GM21576 (cell line): ENCODE measurements around the gene TMEM144.
A peak's percentile ranks its signal among the peaks of the same experiment; 100 is the strongest.
"Not testable (repeated sequence)": the region's sequence is repeated elsewhere in the genome, so short reads cannot be mapped to it uniquely, and the experiment has no call there.

Experiments
- ATAC-seq: cut with Tn5 transposase; IDR thresholded peaks from one replicate; pipeline ENCODE4 v1.9.1; 2021; ENCODE audit warnings: mild to moderate bottlenecking, moderate library complexity; ENCODE audit not compliant: unreplicated experiment

Gene TMEM144

DNA sequence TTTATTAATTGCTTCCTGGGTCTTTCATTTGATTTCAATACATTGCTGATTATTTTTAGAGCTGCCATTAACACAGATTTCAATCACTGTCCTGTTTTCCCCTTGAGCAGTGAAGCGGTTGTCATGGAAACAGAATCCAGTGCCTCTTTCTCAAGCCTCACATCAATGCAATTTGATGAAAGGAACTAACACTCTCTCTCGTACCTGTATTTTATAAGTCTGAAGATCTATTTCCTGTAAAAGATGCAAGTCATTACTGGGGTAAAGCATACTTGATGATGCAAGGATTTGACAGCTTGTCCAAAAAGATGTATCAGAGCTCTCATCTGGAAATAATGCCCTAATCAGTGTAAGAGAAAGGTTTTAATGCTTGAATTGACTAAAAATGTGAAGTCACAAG is 19.6 kb upstream of the TMEM144 start:
- ATAC-seq, result no peak

- ATAC-seq, result no peak
These were observed 17.7 kb upstream of the TMEM144 start for GRCh38 chr4:158192439-158193158.

GRCh38 chr4:158193171-158193749 is 17.0 kb upstream of the TMEM144 start:
- peak; percentile 67 for ATAC-seq

GRCh38 chr4:158195297-158195696 is 15.0 kb upstream of the TMEM144 start:
- ATAC-seq, result no peak

GRCh38 chr4:158197194-158197776 is 13.0 kb upstream of the TMEM144 start:
- no peak for ATAC-seq

DNA sequence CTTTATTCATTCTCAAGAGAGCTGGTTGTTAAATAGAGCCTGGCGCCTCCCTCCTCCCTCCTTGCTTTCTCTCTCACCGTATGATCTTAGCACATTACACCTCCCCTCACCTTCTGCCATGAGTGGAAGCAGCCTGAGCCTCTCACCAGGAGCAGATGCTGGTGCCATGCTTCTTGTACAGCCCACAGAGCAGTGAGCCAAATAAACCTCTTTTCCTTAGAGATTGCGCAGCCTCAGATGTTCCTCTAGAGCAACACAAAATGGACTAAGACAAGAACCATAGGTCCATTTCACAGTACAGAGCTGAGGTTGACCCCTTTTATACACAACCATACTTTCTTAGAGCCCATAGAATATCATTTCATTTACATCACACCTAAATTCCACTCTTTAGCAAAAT is 10.1 kb upstream of the TMEM144 start:
- ATAC-seq, result no peak

DNA sequence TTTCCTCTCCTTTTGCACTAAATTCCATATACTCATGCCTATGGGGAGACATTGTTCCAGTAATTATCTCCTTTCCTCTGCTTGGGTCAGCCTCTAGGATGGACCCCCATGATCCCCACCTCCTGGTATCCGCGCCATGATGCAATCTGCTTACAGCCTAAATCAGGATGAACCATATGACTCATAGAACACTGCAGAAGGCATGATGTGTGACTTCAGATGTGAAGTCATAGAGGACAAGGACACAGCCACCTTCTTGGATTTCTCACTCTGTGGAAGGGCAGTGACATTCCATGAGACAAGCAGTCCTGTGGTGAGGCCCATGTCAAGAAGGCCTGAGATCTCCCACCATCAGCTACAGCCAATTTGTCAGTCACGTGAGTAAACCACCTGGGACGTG is 9.0 kb upstream of the TMEM144 start:
- ATAC-seq, result no peak

DNA sequence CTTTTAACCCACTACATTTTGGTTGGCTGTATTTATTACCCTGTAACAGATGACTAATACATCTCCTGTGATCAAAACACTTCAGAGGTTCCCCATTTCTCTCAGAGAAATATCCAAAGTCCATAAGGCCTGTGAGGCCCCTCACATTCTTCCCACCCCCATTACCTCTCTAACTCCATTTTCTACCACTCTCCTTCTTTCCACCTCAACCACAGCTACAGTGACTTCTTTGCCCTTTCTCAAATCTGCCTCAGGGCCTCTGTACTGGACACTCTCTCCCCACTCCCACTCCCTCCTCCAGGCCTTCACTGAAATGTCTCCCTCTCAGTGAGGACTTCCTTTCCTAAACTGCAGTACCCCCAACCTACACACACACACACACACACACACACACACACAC is 8.4 kb upstream of the TMEM144 start:
- no peak for ATAC-seq

GRCh38 chr4:158202481-158202880 is 7.8 kb upstream of the TMEM144 start:
- no peak for ATAC-seq

DNA sequence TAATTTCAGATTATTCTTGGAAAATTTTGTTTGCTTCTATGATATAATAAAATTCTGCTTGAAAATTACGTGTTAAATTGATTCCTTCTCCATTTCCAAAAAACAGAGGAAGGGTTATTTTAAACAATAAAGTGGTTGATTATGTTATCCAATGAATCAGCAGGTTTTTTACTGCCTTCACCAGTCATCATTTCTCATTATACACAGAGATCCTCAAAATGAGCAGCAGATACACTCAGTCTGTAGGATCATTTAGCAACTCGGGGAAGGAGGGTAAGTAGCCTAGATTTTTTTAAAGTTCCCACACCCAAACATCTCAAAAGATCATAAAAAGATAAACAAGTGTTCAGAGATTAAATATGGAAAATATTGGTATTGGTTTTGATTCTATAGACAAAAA is 6.8 kb upstream of the TMEM144 start:
- ATAC-seq, result no peak

DNA sequence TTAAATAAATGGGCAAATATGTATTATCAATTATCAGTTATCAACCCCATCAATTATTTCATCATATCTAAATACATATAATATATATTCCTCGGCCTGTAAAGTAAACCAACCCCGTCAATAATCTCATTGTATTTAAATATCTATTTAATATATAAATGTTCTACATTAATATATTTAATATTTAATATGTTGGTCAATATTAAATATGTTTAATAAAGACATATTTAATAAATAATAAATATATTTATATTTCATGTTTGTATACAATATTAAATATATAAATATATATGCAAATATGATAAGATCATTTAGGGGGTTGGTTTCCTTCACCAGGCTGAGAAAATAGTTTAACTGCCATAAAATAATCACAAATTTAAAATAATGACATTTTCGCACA is 6.4 kb upstream of the TMEM144 start:
- no peak for ATAC-seq

DNA sequence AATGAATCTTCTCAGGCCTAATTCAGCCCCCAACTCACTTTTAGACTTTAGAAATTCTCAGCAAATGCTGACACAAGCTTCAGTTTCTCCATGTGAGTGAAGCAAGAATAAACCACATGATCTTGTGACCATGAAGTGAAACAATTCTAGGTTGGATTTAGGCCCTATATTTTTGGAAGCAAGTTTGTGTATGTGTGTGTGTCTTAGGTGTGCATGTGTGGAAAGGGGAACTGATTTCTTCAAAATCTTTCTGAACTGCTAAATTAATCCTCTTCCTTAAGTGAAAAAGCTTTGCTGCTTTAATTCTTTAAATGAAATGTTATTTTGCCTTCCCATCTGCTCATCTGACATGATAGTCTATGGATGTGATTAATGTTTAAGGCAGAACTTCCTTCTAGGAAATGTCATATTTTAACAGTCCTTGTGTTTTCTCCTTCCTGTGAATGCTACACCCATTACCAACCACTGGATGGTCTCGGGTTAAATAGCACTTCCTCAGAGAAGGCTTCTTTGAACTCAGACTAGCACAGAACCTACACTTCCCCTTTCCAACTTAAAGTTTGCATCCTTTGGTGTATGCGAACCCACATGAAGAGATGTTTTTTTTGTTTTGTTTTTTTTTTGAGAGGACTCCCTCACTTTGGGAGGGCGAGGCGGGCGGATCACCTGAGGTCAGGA is 1.2 kb upstream of the TMEM144 start:
- ATAC-seq, result peak; percentile 80

- ATAC-seq, result no peak
These were observed 936 bp downstream of the TMEM144 start for GRCh38 chr4:158211222-158211621.

DNA sequence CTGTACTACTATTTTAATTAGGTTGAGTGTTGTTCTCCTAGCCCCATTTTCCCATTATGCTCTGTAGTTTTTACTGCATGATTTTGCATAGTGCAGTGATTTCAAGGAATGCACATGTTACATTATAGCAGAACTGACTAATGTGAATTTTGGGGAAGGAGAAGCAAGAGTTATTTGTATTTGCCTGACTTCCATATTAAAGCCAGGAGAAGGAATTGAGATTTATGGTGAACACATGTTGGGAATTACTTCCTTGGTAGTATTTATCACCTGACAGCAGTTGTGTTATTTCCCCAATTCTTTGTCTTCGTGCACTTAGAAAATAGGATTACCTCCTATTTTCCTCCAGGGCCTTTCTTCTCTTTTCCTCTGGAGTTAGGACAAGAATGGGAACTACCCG is 3.2 kb downstream of the TMEM144 start:
- ATAC-seq, result no peak

- ATAC-seq, result no peak
These were observed 4.6 kb downstream of the TMEM144 start for GRCh38 chr4:158214856-158215255.

DNA sequence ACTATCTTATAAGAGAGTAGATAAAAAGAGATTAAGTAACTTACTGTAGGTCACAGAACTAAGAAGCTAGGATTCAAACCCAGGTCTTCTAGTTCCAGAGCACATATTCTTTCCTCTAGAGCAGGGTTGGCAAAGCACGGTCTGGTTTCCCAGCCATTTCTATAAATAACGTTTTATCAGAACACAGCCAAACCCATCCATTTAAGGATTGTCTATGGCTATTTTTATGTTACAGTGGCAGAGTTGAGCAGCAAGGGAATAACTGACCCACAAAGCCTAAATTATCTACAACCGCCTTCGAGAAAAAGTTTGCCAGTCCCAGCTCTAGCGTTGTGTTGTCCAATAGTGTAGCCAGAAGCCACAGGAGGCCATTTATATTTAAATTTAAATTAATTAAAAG is 7.5 kb downstream of the TMEM144 start:
- ATAC-seq, result no peak

DNA sequence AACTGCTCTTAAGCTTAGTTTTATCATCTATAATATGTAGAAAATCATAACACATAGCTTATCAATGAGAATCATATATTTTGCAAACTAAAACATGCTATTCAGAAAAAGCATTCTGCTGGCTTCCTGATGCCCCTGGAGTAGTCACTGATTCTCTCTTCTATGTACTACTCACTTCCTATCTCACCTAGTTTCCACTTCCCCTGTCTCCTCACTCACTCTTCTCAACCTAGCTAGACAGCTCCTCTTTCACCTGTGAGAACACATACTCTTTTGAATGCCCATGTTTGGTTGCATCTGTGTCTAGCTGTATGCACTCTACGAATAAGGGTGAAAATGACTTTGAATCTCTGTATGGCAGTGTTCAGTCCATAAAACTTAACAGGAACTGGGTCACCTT is 9.3 kb downstream of the TMEM144 start:
- ATAC-seq, result peak; percentile 72

GRCh38 chr4:158224318-158224717 is 14.0 kb downstream of the TMEM144 start:
- ATAC-seq, result not testable (repeated sequence)

DNA sequence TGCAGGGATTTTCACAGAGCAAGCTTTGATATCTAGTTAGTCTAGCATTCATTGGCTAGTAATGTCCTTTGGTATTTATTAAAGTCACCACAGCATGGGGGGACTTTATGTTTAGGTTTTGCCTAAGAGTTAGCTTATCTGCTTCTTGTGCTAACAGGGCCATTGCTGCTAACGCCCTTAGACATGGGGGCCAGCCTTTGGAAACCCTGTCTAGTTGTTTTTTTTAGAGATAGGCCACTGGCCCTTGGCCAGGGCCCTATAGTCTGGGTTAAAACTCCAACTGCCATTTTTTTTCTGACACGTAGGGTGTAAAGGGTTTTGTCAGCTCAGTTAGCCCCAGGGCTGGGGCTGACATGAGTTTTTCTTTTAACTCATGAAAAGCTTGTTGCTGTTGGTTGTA is 14.7 kb downstream of the TMEM144 start:
- not testable (repeated sequence) for ATAC-seq

GRCh38 chr4:158227880-158228279 is 17.6 kb downstream of the TMEM144 start:
- not testable (repeated sequence) for ATAC-seq

DNA sequence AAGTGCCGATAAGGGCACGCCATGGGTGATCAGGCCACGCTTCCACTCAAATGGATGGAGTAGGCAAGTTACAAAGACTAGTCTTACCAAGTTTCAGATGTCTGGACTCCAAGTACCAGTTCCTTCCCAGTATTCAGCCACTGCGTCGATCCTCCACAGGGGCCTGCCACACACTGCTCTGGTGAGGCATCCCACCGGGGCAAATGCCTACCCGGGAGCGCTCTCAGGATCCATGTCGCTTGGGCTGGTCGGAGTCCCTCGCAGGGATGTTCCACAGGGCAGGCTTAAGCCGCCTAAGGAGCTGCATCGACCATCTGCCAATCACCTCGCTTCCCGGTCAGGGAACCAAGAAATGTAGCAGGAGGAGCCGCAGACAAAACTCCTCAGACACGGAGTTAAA is 18.1 kb downstream of the TMEM144 start:
- ATAC-seq, result not testable (repeated sequence)

DNA sequence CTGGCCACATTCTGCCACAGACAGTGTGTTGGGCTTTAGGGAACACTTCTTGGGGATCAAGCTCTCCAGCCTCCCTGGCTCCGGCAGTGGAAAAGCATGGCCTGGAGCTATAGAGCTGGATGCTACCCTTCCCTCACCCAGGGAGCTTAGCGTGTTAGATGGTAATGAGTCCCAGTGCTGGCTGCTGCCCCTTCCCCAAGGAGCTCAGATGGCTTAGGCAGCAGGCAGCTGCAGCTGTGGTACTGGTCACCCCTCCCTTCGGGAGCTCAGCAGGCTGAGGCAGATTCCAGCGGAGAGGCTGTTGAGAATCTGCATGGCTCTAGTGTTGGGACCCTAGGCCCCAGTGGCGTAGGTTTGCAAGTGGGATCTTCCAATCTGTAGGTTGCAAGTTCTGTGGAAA is 19.5 kb downstream of the TMEM144 start:
- ATAC-seq, result no peak
